ENCODE results near the gene PMAIP1. TPM values are rescaled to one million over a fixed set of nuclear protein-coding genes. Genes with fewer than 3 reads are reported as not detected.

PMAIP1 gene
- total RNA-seq = 0.94 TPM

DNA sequence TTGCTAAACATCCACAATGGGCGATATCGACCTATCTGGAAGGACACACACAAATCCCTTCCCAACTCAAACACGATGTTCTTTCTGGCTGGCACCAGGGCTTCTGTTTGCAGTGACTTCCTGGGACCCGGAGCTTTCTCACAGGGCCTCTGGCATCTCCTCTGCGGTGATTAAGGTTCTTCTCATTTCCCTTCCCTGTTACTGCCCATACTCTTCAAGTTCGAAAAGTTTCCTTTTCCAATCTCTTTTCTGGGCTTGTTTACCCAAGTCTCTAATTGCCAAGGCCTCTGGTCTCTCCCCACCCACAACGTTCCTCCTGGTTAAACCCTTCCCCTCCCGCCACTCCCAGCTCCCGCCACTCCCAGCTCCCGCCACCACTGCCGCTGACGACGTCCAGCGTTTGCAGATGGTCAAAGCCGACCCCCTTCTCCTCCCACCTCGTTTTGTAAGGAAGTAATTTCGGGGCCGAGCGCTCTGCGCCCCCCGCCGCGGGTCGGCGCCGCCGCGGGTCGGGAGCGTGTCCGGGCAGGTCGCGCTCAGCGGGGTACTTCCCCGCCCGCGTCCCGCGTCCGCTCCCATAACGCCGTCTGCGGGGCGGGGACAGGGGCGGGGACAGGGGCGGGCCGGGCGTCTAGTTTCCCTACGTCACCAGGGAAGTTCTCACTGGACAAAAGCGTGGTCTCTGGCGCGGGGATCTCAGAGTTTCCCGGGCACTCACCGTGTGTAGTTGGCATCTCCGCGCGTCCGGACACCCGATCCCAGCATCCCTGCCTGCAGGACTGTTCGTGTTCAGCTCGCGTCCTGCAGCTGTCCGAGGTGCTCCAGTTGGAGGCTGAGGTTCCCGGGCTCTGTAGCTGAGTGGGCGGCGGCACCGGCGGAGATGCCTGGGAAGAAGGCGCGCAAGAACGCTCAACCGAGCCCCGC lies at the start of gene PMAIP1:
PMAIP1 (plus strand) TSS at position 699 of the 924 bp plus-strand sequence; CDS start at position 881, 182 bp downstream.

Other genes with a start within 250 kb of the PMAIP1 start
- 57.6 TPM for gene CCBE1, start 202.6 kb upstream of the PMAIP1 start, total RNA-seq